NCI-H1930 (cell line): ENCODE measurements around the gene TSKS.

Experiments
- DNase-seq, 2 experiments: peaks; one replicate each; lab custom pipeline; 2025; lab: John Stamatoyannopoulos, UW

The TSKS gene, protein sequence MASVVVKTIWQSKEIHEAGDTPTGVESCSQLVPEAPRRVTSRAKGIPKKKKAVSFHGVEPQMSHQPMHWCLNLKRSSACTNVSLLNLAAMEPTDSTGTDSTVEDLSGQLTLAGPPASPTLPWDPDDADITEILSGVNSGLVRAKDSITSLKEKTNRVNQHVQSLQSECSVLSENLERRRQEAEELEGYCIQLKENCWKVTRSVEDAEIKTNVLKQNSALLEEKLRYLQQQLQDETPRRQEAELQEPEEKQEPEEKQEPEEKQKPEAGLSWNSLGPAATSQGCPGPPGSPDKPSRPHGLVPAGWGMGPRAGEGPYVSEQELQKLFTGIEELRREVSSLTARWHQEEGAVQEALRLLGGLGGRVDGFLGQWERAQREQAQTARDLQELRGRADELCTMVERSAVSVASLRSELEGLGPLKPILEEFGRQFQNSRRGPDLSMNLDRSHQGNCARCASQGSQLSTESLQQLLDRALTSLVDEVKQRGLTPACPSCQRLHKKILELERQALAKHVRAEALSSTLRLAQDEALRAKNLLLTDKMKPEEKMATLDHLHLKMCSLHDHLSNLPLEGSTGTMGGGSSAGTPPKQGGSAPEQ

DNA sequence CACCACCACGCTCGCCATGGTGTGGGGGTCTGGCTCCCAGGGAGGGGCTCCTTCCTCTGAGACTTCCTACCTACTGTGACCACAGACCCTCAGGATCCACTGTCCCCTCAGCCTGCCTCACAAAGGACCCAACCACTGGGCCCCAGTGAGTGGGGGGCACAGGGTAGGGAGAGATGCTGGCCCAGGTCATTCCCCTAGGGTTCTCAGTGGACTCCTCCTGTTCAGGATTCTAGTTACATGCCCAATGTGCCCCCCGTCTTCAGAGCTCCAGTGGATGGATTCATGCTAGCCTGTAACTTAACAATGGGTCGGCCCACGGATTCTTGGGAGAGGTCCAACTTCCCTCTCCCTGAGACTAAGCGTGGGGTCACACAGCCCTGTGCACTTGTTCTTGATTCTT lies at the start of gene TSKS:
Gene TSKS, minus strand, starts transcription at position 77 of the 400 bp plus-strand sequence. Its CDS starts 59 bp downstream, at position 18.
- DNase-seq, result no peak

DNA sequence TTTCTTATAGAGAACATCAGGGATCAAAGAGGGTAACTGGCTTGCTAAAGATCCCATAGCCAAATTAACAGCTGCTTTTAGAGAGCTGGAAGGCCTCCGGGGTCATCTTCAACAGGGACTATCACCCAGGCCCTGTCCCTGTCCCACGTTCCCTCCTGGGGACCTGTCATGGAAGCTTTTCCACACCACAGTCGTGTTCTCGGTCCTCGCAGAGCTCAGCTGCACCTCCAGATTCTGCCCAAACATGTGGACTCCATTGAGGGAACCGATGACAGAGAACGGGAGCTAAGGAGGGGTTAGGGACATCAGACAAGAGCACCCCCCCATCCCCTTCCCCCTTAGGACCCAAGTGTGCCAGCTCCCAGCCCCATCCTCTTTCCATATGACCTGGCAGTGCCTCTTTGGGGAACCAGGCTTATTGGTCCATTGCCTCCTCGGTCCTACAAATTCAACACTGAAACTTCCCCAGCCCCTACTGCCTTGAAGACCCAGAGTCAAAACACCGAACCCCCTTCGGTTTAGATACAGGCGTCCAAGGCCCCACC lies 49.4 kb upstream of the TSKS start:
- DNase-seq, result no peak

DNA sequence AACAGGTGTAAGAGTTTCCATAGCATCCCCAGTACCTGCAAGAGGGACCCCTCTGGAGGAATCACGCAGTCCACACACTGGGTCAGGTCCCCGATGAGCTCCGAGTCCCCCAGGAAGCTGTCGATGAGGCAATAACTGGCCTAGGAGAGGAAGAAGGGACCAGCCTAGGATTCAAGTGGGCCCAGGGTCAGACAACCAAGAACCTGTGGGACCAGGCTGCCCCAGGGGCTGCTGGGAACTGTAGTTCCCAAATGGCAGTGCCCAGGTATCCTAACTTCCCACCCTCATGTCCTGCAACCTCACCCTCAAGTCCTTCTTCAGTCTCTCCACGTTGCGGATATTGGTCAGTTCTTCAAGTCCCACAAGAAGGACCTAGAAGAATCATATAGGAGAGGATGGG lies 48.2 kb upstream of the TSKS start:
- DNase-seq, result no peak

DNA sequence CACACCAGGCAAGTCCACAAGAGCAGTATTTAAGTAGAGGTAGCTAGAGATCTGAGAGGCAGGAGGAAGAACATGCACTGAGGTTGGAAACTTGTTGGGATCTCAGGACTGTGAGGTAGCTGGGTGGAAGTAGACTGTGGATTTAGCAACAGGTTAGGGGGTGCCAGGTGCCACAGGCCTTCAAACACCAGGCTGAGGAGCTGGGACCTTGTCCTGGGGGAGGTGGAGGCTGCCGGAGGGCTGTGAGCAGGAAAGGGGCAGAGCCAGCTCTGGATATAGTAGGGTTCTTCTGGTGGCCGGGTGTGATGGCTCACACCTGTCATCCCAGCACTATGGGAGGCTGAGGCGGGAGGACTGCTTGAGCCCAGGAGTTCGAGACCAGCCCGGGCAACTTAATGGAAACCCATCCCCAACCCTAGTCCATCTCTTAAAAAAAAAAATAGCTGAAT lies 46.9 kb upstream of the TSKS start:
- no peak for DNase-seq

DNA sequence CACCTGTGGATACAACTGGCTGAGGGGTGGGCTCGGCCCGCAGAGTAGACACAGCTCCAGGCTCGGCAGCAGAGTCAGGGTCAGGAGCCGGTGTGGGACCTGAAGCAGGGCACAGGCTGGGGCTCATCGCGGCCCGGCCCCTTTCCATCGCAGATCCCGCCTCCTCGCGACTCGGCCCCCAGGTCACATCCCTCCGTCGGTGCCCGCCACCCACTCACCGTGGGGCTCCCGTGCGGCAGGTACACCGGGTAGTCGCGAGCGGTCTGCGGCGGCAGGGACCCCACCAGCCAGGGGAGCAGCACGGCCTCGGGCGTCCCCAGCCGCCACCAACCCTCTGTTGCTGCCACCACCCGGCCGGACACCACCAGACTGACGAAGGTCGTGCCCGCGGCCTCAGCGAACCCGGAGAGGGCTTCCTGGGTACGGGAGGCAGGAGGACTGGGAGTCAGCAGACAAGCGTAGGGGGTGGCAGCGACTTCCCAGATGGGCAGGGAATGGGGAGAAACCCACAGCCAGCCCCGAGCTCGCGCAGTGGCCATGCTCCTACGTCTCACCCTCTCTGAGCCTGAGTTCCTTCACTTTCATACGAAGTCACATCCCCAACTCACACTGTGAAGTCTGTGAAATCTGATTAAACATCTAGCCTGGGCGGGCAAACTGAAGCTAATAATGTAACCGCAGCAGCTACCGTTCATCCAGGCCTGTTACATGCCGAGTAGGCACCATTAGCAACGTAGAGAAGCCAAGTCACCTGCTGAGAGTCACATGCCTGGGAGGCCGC lies 46.2 kb upstream of the TSKS start:
- DNase-seq, result no peak

DNA sequence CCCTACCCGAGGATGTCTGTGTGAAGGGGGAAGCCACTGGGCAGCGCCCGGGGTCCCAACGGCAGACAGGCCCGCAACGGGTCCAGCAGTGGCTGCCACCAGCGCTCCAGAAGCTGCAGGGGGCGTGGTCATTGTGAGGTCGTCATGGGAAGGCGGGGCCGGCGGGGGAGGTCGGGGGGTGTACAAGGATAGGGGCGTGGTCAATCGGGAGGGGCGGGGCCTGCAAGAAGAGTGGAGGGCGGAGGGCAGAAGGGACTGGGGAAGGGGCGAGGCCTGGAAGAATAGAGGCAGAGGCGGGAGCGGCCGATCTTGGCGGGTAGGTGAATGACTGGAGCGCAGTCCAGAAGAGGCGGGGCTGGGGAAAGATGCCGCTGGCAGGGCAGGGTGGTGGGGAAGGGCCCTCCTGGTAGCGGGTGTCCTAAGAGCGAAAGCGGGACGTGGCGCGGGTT lies 45.6 kb upstream of the TSKS start:
- DNase-seq, result peak in 1 of 2 experiments; percentile 46

DNA sequence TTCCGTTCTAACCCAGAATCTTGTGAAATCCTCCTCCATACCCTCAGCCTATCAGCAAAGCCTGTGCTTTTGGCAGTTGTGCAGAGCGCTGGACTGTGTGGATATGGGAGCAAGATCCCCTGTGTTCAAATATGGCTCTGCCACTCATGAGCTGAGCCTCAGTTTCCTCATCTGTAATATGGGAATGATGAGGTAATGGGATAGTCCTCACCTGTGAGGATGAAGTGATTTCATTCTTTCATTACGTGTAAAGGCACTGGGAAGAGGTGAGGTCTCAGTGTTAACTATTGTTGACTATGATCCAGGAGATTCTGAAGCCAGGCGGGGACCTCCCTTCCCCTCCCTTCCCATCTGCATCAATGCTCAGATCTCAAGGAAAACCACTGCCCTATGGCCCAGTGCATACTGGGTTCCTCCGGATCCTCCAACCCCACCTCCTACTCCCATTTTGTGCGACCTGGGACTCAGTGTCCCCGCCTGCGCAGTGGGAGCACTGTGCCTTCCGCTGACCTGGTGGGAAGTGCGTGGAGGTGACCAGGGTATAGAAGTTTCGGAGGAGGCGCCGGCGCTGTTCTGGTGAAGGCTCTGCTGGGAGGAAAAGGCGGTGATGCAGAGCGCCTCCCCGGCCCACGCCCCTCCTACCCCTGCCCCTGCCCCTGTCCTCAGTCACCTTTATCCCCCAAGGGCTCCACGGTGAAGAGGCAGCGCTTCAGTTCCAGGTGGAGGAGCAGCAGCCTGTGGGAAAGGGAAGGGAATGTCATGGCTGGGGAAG lies 45.0 kb upstream of the TSKS start:
- no peak for DNase-seq

DNA sequence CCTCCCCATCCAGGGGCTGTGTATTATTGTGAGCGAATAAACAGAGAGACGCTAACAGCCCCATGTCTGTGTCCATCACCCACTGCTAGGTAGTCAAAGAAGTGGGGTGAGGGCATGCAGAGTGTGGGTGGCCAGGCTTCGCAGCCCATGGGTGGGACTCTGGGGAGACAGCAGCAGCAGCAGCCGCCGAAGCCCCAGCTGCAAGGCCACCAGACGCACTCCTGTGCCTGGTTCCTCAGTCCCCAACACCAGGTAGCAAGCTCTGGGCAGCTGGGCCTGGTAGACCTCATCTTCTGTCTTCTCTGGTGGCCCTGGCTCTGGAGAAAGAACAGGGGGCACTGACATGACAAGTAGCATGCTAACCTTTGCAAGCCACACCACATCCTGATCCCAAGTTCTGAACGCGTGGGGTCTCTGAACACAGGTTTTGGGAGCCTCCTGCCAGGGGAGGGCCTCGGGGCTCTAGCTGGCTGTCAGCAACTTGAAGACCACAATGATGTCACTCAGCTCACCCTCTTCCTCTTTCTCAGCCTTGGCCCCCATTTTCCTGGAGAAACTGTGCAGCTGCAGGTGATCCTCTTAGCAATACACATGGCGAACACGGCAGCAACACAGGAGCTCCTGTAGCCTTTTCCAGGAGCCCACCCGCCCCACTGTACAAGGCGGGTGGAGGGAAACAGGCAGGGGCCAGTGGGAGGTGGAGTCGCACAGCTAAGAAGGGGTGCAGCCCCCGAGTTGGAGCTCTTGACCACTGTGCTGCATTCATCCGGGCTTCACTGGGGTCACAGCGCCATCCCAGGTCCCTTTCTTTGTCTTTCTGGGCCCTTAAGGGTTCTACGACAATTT lies 44.2 kb upstream of the TSKS start:
- no peak for DNase-seq

DNA sequence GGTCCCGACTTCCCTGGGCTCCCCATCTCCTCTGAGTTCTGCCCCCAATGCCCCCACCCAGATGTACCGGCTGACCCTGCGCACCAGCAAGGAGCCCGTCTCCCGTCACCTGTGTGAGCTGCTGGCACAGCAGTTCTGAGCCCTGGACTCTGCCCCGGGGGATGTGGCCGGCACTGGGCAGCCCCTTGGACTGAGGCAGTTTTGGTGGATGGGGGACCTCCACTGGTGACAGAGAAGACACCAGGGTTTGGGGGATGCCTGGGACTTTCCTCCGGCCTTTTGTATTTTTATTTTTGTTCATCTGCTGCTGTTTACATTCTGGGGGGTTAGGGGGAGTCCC lies 43.5 kb upstream of the TSKS start:
- no peak for DNase-seq

DNA sequence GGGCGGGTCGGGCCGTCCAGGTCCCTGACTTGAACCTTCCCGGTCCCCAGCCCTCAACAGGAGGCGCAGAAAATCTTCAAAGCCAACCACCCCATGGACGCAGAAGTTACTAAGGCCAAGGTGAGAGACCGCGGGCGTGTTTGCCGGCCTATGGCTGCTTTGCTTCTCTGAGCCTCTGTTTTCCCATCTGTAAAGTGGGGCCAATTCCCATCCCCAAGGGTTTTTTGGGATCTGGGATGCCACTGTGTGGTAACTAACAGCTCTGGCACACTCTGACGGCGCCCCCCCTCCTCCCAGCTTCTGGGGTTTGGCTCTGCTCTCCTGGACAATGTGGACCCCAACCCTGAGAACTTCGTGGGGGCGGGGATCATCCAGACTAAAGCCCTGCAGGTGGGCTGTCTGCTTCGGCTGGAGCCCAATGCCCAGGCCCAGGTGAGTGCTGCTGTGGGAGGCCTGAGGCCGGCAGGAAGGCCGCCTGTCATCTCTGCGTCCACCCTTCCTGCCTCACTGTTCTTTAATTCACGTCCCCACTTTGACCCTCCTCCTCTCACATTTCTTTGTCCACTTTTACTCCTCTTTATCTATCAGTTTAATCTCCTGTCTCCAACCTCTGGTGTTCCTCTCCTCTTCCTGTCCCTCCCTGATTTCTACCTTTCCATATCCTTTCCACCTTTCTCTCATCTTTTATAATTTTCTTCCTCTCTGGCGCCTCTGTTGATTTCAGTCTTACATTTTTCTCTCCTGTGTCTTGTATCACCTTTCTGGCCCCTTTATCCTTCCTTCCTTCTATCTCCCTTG lies 42.9 kb upstream of the TSKS start:
- DNase-seq, result no peak

DNA sequence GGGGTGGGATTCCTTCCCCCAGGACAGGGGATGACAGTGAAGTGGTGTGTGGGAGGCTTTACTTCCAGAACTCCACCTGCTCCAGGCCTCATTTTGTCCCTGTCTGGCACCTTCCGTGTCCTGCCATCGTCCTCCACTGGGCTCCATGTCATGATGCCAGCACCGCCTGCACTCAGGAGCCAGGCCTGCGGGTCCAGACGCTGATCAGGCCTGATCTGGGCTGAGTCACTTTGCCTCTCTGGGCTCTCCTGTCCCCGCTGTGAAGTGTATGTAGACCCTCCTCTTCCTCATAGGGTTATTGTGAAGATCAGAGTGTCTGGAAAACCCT lies 40.4 kb upstream of the TSKS start:
- no peak for DNase-seq

DNA sequence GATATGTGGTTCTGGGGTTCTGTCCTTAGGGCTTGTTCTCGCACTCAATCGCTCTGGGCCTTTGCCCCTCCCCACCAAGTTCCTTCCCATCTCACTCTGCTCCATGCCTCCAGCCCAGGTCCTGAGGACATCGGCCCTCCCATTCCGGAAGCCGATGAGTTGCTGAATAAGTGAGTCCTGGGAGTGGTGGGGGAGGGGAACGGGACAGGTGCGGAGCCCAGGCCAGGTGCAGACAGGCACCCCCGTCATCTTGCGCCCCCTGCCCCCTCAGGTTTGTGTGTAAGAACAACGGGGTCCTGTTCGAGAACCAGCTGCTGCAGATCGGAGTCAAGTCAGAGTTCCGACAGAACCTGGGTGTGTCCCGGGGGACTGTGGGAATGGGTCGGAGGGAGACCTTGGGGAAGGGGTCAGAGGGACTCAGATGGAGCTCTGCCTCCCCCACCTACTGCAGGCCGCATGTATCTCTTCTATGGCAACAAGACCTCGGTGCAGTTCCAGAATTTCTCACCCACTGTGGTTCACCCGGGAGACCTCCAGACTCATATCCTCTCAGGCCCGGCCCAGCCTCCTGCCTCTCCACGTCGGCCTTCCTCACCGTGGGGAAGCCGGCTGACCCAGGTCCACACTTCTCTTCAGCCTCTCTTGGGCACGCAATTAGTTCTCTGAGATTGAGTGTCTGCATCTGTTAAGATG lies 39.9 kb upstream of the TSKS start:
- DNase-seq, result no peak

DNA sequence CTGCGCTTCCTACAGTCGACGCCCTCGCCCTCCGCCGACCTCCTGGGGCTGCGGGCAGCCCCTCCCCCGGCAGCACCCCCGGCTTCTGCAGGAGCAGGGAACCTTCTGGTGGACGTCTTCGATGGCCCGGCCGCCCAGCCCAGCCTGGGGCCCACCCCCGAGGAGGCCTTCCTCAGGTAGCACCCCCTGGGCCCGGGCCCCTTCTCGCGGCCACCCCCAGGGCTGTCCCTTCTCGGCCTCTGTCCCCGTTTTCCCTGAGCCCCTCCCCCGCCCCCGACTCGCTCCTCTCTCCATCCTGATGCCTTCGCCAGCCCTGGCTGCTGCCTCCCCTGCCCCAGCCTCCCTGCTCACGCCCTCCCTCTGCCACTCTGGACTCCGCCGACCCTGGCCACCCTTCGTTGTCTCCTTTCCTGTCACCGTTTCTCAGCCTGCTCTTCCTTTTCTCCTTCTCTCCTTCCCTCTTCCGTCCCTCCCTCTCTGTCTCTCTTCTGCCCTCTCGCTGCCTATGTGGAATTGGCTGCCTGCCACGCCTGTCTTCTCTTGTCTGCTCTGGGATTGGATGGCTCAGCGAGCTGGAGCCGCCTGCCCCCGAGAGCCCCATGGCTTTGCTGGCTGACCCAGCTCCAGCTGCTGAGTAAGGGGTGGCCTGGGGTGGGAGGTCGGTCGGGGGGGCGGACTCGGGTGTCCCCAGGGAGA lies 39.0 kb upstream of the TSKS start:
- DNase-seq, result no peak

DNA sequence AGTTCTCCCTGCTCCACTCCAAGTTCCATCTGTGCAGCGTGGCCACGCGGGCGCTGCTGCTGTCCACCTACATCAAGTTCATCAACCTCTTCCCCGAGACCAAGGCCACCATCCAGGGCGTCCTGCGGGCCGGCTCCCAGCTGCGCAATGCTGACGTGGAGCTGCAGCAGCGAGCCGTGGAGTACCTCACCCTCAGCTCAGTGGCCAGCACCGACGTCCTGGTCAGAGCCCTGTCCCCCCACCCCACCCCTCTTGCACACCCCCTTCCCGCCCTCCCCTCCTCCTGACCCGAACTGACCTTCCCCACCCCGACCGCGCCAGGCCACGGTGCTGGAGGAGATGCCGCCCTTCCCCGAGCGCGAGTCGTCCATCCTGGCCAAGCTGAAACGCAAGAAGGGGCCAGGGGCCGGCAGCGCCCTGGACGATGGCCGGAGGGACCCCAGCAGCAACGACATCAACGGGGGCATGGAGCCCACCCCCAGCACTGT lies 38.3 kb upstream of the TSKS start:
- DNase-seq, result no peak

DNA sequence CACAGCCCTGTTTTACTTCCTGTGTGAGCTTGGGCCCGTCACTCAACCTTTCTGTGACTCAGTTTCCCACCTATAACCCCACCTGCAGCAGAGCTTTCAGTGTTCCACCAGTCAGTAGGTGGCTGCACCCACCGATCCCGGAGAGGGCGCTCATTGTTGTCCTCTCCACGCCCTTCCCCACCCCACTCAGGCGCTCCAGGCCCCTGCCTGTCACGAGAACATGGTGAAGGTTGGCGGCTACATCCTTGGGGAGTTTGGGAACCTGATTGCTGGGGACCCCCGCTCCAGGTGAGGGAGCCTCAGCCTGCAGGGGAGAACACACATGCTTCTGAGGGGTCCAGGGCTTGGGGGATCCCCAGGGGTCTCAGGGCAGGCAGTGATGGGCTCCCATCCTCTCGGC lies 37.7 kb upstream of the TSKS start:
- no peak for DNase-seq

DNA sequence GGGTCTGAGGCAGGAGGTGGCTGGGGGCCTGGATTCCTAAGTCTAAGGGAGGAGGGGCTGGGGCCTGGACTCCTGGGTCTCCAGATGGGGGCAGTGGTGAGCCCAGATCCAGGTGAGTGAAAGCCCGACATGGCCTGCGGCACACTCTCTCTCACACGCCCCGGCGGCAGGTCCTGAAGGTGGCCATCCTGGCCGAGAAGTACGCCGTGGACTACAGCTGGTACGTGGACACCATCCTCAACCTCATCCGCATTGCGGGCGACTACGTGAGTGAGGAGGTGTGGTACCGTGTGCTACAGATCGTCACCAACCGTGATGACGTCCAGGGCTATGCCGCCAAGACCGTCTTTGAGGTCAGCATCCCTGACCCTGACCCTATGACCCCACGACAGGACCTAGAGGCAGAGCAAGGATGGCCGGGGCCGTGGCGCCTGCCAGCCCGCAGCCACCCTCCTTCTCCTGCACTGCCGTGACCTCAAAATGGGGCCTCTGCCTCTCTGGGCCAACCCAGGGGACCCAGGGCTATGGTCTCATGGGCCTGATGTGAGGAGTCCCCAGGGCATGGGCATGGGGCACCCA lies 36.8 kb upstream of the TSKS start:
- DNase-seq, result no peak

DNA sequence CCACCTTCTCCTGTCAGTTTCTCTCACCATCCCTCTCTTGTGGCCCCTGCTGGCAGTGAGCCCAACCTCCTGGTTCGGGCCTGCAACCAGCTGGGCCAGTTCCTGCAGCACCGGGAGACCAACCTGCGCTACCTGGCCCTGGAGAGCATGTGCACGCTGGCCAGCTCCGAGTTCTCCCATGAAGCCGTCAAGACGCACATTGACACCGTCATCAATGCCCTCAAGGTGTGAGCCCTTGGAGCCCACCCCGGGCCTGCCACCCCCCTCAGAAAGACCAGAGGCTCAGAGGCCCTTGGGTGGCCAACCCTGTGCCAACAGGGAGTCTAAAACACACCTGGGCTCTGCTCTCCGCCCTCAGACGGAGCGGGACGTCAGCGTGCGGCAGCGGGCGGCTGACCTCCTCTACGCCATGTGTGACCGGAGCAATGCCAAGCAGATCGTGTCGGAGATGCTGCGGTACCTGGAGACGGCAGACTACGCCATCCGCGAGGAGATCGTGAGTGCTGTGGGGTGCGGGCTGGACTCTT lies 36.2 kb upstream of the TSKS start:
- no peak for DNase-seq

DNA sequence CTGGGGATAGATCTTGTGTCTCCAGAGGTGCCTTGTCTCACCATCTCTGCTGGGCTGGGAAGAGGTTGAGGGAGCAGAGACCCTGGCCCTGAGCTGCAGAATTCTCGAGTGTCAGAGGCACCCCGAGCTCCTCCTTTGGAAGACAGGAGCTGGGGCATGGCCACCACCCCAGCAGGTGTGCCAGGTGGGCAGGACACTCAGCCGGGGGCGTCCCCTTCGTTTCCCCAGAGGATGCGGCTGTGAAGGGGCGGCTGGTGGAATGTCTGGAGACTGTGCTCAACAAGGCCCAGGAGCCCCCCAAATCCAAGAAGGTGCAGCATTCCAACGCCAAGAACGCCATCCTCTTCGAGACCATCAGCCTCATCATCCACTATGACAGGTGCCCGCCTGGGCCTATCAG lies 35.5 kb upstream of the TSKS start:
- no peak for DNase-seq
